ENCODE measurements around the gene IGFBPL1.

- TF ChIP-seq POLR2A (IDR thresholded peaks at IDR 0.05) (no peak), CTCF (IDR thresholded peaks at IDR 0.05) (no peak), EP300 (IDR thresholded peaks at IDR 0.05) (no peak)
Observed at GRCh38 chr9:38380872-38381534, 43.3 kb downstream of the IGFBPL1 start.

Data from gastroesophageal sphincter (tissue), 3 donors.